Fibroblast of the aortic adventitia (primary cell): ENCODE measurements around the gene LMBR1L. TPM values are rescaled to one million over a fixed set of nuclear protein-coding genes. Genes with fewer than 3 reads are reported as not detected.

Source experiments
- DNase-seq: peaks from one replicate; pipeline ENCODE4 v3.0.0-alpha.2; 2010; ENCODE audit warnings: low read depth
- H3K4me3 ChIP-seq: 2 replicates; pipeline ENCODE4 v1.5.1; 2011; ENCODE audit warnings: low read depth, mild to moderate bottlenecking, control low read depth, low read length, moderate library complexity
- total RNA-seq: library from RNA; depleted of rRNA; stranded (reverse); fragments of >200 nt; gene quantifications from 2 replicates; pipeline ENCODE4 v1.2.3, GENCODE V29; 2012; ENCODE audit warnings: low replicate concordance
- TF ChIP-seq, protein P1 (sequence below): IDR thresholded peaks from 2 replicates; pipeline ENCODE4 v1.5.1; 2011; ENCODE audit warnings: mild to moderate bottlenecking, low read length, control low read depth, inconsistent platforms; ENCODE audit not compliant: insufficient read depth

The LMBR1L gene
- total RNA-seq, 1 donor = 20.2 TPM

DNA sequence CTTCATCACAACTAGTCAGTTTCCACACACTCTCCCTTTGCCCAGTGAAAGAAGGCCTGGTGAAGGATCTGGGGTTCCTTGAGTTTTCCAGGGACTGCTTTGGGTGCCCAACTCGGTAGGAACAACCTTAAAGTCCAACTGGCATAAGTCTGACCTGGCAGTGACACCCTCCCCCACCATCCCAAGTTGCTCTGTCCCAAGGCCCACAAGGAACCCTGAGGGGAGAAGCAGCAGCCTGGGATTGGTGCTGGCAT is 51.7 kb downstream of the LMBR1L start:
- TF ChIP-seq, protein P1, sequence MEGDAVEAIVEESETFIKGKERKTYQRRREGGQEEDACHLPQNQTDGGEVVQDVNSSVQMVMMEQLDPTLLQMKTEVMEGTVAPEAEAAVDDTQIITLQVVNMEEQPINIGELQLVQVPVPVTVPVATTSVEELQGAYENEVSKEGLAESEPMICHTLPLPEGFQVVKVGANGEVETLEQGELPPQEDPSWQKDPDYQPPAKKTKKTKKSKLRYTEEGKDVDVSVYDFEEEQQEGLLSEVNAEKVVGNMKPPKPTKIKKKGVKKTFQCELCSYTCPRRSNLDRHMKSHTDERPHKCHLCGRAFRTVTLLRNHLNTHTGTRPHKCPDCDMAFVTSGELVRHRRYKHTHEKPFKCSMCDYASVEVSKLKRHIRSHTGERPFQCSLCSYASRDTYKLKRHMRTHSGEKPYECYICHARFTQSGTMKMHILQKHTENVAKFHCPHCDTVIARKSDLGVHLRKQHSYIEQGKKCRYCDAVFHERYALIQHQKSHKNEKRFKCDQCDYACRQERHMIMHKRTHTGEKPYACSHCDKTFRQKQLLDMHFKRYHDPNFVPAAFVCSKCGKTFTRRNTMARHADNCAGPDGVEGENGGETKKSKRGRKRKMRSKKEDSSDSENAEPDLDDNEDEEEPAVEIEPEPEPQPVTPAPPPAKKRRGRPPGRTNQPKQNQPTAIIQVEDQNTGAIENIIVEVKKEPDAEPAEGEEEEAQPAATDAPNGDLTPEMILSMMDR = no peak
- no peak for DNase-seq
- H3K4me3 ChIP-seq = peak overlapping the region; percentile 91

DNA sequence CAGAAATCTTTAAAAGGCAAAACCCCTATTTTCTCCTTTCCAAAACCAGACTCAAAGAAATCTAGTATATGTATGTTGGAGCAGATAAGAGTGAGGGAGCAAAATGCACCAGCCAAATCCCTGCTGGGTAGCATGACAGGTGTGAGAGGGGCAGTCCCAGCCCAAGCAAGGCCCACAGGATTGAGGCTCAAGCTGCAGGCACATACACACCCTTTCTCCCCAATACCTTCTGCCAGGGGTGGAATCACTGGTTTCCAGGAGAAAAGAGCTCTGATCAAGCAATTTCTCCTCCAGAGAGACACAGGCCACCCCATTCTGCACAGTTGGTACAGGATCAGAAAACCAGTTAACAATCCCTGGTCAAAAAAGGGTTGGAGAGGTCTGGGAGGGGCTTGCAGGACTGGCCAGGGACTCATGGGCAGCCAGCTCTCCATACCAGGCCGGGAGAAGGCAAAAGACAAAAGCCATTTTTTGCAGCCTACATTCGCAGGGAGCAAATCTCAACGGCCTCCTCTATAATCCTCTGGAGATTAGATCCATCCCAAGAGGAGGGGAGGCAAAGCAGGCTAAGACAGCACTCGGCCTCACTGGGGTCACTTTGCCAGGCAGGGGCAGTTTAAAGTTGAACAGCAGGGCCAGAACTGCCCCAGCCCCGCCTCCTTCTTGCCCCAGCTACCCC is 52.1 kb downstream of the LMBR1L start:
- TF ChIP-seq, protein P1 = no peak
- peak overlapping the region; percentile 91 for H3K4me3 ChIP-seq
- DNase-seq = no peak

DNA sequence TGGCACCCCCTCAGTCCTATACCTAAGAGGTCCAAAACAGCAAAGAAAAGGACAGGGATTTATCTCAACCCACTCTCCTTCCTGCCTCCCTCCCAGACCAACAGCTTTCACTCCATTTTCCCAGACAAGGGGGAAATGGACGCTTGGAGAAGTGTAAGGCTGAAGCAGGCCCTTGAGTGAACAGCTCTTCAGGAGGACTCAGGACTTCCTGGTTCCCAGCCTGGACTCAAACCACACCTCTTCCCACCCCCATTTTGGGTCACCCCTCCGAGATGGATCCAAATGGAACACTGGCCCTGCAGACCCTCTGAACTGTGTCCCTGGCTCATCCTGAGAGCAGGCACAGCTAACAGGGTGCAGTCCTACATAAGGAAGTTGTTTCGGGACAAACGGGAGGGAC is 52.8 kb downstream of the LMBR1L start:
- DNase-seq = no peak
- TF ChIP-seq, protein P1 = no peak
- peak overlapping the region; percentile 91 for H3K4me3 ChIP-seq

DNA sequence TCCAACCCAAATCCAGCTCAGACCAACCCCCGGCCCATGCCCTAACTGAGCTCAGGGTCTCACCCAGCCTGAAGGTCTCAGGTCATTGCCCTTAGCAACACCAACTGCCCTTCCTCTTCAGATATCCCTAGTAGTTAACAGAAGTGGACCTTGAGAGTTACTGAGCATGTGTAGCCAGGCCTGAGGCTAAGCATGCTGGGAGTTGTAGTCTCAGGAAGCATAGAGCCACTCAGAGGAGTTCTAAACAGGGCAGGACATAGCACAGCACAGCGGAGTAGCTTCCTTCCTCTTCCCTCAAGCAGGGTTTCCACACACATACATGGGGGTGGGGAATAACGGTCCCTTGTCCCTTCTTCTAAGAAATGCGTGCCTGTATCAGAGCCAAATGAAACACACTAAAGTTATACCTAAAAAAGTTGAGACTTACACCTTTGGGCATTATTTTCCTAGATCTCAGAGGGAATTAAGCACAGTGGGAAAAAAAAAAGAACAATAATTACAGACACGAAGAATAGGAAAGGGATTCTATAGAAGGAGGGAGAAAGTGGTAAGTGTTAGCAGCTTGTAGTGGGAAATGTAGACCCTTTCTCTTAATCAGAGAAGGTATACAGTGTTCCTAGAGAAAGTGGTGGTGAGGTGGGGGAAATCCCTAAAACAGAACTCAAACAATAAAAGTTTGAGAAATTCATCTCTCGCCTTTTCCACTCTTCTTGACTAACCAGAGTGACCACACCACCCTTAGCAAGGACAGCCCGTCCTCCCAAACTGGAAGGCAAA is 54.5 kb downstream of the LMBR1L start:
- peak; percentile 74 for DNase-seq
- peak overlapping the region; percentile 91 for H3K4me3 ChIP-seq
- TF ChIP-seq, protein P1 = no peak

DNA sequence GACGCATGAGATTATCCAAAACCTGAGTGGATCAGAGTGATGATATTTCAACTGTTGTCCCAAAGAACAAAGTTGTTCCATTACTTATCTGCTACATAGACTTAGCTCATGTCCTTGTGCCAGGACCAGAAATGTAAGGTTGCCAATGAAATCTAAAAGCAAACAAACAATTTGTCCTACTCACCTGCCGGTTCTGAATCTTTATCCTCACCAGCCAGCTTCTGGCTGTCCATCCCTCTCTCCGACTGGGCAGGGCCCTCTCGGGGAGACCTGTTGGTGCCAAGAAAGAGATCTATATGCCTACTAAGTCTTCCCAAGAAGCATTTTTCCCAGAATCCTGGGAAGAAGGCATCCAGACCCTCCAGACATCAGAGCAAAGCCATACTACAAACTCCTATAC is 55.6 kb downstream of the LMBR1L start:
- no peak overlapping the region for H3K4me3 ChIP-seq
- TF ChIP-seq, protein P1 = no peak
- no peak for DNase-seq

DNA sequence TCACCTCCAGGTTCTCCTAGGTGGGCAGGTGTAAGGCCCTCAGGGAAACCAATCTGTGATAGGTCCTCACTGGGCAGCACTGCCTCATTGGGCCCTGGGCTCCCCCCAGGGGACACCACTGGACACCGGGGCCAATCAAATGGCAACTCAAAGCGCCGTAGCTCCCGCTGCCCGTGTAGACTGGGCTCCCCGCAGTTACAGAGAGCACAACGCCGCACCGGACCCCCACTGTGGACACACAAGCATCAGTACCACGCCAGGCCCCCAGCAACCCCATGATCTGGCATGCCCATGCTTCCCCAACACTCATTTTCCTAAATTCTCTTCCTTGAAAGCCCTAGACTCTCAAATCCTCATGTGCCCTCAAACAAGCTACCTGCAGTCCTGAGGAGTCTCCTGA is 56.1 kb downstream of the LMBR1L start:
- H3K4me3 ChIP-seq = no peak overlapping the region
- TF ChIP-seq, protein P1 = no peak
- DNase-seq = no peak

DNA sequence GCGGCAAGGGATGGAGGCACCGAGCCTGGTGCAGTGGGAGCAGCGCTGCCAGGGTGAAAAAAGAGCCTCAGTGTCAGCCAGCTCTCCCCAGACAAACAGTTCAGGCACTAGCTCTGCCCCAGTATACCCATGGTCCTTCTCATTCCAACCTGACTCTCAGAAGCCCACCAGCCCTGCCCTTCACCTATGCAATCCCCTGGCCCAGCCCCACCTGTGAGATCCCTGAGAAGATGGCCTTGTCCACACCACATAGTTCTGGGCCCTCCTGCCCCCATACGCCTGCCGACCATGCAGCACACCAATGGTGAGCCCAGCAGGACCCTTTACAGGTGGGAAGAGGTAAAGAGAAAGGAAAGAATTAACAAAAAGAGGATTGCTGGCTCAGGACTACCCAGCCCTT is 56.6 kb downstream of the LMBR1L start:
- TF ChIP-seq, protein P1 = no peak
- DNase-seq = no peak

More for the DNA sequence above, 56.6 kb downstream of the LMBR1L start:
- no peak overlapping the region for H3K4me3 ChIP-seq
